ENCODE data around the gene HES7. TPM values are rescaled to one million over a fixed set of nuclear protein-coding genes. Genes with fewer than 3 reads are reported as not detected.

HES7 gene
- polyA plus RNA-seq, 1 experiment = not detected

DNA sequence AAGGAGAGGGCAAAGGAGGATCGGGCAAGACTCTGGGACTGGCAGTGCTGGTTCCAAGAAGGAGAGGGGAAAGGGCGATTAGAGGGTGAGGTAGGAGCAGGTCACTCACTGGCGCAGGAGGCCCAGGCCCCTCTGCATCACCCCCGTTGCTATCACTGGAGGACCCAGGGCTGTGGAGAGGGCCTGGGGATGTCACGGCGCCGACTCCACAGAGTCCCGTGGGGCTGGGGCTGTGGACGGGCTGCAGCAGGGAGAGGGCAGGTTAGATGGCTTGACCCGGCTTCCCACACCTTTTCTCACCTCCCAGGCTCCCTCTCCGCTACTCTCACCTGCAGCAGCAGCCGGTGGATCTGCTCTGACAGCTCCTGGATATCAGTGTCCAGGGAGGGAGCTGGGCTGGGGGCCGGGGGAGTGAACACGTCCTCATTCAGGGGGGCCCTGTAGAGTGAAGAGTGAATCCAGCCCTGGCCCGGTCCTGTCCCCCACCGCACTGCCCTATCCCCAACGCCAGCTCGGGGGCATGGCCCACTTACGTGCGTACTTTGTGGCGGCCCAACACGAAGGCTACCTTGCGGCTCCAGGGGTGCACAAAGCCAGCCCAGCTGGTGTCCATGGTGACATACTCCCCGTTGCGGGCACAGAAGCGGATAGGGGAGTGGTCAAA, 23.4 kb upstream of the HES7 start:
- TF ChIP-seq, protein P1, sequence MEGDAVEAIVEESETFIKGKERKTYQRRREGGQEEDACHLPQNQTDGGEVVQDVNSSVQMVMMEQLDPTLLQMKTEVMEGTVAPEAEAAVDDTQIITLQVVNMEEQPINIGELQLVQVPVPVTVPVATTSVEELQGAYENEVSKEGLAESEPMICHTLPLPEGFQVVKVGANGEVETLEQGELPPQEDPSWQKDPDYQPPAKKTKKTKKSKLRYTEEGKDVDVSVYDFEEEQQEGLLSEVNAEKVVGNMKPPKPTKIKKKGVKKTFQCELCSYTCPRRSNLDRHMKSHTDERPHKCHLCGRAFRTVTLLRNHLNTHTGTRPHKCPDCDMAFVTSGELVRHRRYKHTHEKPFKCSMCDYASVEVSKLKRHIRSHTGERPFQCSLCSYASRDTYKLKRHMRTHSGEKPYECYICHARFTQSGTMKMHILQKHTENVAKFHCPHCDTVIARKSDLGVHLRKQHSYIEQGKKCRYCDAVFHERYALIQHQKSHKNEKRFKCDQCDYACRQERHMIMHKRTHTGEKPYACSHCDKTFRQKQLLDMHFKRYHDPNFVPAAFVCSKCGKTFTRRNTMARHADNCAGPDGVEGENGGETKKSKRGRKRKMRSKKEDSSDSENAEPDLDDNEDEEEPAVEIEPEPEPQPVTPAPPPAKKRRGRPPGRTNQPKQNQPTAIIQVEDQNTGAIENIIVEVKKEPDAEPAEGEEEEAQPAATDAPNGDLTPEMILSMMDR (IDR thresholded peaks at IDR 0.05; ENCODE audit: low read depth, low read length) = no peak
- Histone ChIP-seq H3K9me3 (ENCODE audit: control insufficient read depth, insufficient read depth, low read length) (no peaks in the 10 kb centered on the region; the same call in 1 of the 2 replicates), H3K27me3 (ENCODE audit: control insufficient read depth, insufficient read depth, low read length) (no peaks in the 10 kb centered on the region), H3K27ac (ENCODE audit: low read depth, low read length) (peak overlapping the region; percentile 21), H3K4me3 (ENCODE audit: low read depth, low read length) (no peak overlapping the region)
- ChIA-PET CTCF (interaction anchor here (1.1 kb wide), 1 partner anchor 9 kb away, joined by 4 read pairs; no protein-coding TSS in a partner anchor), POLR2A (no interaction called here)
- no peak for DNase-seq (ENCODE audit: low read depth, low spot score)

GRCh38 chr17:8146381-8147140, 22.7 kb upstream of the HES7 start:
- no peak overlapping the region for H3K27ac ChIP-seq (ENCODE audit: low read depth, low read length)
- TF ChIP-seq, protein P1 (IDR thresholded peaks at IDR 0.05; ENCODE audit: low read depth, low read length) = no peak
- CTCF ChIA-PET = interaction anchor here (0.6 to 1.1 kb wide), 2 partner anchors 8 to 86 kb away, joined by 3 to 4 read pairs; no protein-coding TSS in a partner anchor
- H3K27me3 ChIP-seq (ENCODE audit: control insufficient read depth, insufficient read depth, low read length) = no peaks in the 10 kb centered on the region
- no peak for DNase-seq (ENCODE audit: low read depth, low spot score)
- H3K4me3 ChIP-seq (ENCODE audit: low read depth, low read length) = no peak overlapping the region
- H3K9me3 ChIP-seq (ENCODE audit: control insufficient read depth, insufficient read depth, low read length) = no peaks in the 10 kb centered on the region; the same call in 1 of the 2 replicates
- POLR2A ChIA-PET = no interaction called here

- TF ChIP-seq, protein P1 (IDR thresholded peaks at IDR 0.05; ENCODE audit: low read depth, low read length) = no peak
Observed at GRCh38 chr17:8145811-8146210, 21.9 kb upstream of the HES7 start.

GRCh38 chr17:8144401-8145231, 20.7 kb upstream of the HES7 start:
- no peaks in the 10 kb centered on the region; the same call in 1 of the 2 replicates for H3K9me3 ChIP-seq (ENCODE audit: control insufficient read depth, insufficient read depth, low read length)
- POLR2A ChIA-PET = no interaction called here

More at GRCh38 chr17:8145811-8146210, 21.9 kb upstream of the HES7 start:
- no peaks in the 10 kb centered on the region; the same call in 1 of the 2 replicates for H3K9me3 ChIP-seq (ENCODE audit: control insufficient read depth, insufficient read depth, low read length)
- no peak overlapping the region for H3K27ac ChIP-seq (ENCODE audit: low read depth, low read length)
- ChIA-PET POLR2A (no interaction called here), CTCF (interaction anchor here (0.6 kb wide), 1 partner anchor 85 kb away, joined by 3 read pairs; no protein-coding TSS in a partner anchor)
- no peak for DNase-seq (ENCODE audit: low read depth, low spot score)
- no peaks in the 10 kb centered on the region for H3K27me3 ChIP-seq (ENCODE audit: control insufficient read depth, insufficient read depth, low read length)
- H3K4me3 ChIP-seq (ENCODE audit: low read depth, low read length) = no peak overlapping the region

More at GRCh38 chr17:8144401-8145231, 20.7 kb upstream of the HES7 start:
- TF ChIP-seq, protein P1 (IDR thresholded peaks at IDR 0.05; ENCODE audit: low read depth, low read length) = no peak
- Histone ChIP-seq H3K27ac (ENCODE audit: low read depth, low read length) (no peak overlapping the region), H3K27me3 (ENCODE audit: control insufficient read depth, insufficient read depth, low read length) (no peaks in the 10 kb centered on the region), H3K4me3 (ENCODE audit: low read depth, low read length) (no peak overlapping the region)
- no peak for DNase-seq (ENCODE audit: low read depth, low spot score)
- CTCF ChIA-PET = no interaction called here

All from AG04450 (cell line).